GM13976 (cell line): Measurements from ENCODE around the gene PRR5L.

Experiments used
- DNase-seq: peaks from one replicate; pipeline ENCODE4 v3.0.0; 2012; ENCODE audit warnings: low spot score
- CTCF ChIP-seq: IDR thresholded peaks from 2 replicates; pipeline ENCODE4 v1.5.1; 2012; ENCODE audit warnings: borderline replicate concordance, mild to moderate bottlenecking; ENCODE audit not compliant: insufficient read depth; ENCODE audit errors: extremely low read depth, missing control alignments, control extremely low read depth
- in situ Hi-C: fragments of 300-500 bp; cut with MboI; formaldehyde crosslinking; loops from one replicate; pipeline ENCODE4 v1.12.0; 2022; ENCODE audit warnings: low sequenced_read_pairs, mixed read lengths, inconsistent platforms; ENCODE audit not compliant: unreplicated experiment

The PRR5L gene

DNA sequence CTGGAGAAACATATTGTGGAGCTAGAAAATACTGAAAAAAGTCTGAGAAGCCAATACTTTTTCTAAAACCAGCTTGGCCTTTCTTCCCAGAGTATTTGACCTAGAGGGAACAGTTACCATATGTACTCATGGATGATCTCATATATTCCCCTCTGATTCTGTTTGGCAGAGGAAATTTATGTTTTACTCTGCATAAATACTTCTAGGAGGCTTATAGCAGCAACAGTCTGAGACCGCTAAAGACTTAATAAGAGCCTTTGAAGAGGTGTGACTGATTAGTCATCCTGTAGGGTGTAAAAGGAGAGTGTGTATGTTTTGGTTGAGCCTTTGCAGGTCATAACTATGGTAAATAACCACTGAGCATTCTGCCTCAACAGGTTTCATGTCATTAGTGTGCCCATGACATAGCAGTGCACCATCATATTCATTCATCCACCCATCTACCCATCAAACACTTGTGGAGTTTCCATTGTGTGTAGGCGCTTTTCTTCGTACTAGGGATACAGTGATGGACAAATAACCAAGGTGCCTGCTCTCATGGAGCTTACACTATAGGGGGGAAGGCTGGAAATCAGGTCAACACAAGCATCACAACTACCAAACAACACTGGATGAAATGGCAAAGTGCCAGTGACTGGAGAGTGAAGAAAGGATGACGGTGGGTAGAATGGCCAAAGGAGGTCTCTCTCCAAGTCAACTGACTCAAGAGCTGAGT is 169.5 kb downstream of the PRR5L start:
- in situ Hi-C loops: no loop called here
- no peak for TF ChIP-seq CTCF
- DNase-seq: no peak

DNA sequence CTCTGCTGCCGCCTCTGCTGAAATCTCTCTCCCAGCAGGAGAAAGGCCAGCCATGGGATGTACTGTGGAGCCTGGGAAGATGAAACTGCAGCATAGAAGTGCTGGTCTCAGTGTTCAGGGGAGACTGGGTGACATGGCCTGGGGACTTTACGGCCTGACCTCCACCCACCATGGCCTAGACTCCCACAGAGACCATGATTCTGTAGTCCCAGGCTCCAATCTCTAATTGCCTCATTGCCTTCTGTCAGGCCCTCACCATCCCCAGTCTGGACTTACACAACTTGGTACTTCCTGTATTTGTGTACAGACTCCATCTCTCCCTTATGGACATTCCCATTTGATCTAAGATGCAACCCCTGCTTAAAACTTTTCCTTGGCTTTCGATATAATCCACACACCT is 170.9 kb downstream of the PRR5L start:
- in situ Hi-C loops: no loop called here
- no peak for DNase-seq

DNA sequence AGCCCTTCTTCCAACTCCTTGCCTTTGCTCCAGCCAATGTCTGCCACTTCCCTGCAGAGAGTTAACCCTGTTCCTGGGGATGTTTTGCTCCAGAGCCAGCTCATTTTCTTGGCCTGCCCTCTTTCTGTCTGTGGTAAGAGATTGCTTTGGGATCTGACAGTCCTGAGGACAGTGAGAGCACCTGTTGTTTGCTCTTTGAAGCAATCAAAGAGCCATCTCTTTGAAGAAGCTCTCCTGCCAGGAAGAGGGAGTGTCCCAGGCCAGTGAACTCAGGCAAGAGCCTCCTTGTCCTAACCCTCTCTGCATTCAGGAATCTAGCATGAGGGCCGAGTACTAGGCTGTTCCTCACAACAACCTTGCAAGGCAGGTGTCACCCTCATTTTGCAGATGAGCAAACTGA is 171.8 kb downstream of the PRR5L start:
- DNase-seq: no peak

More for the DNA sequence above, 170.9 kb downstream of the PRR5L start:
- TF ChIP-seq CTCF: no peak

GRCh38 chr11:36469063-36469462 is 173.0 kb downstream of the PRR5L start:
- TF ChIP-seq CTCF: no peak
- in situ Hi-C loops: no loop called here
- no peak for DNase-seq

More for the DNA sequence above, 171.8 kb downstream of the PRR5L start:
- no peak for TF ChIP-seq CTCF
- in situ Hi-C loops: no loop called here

DNA sequence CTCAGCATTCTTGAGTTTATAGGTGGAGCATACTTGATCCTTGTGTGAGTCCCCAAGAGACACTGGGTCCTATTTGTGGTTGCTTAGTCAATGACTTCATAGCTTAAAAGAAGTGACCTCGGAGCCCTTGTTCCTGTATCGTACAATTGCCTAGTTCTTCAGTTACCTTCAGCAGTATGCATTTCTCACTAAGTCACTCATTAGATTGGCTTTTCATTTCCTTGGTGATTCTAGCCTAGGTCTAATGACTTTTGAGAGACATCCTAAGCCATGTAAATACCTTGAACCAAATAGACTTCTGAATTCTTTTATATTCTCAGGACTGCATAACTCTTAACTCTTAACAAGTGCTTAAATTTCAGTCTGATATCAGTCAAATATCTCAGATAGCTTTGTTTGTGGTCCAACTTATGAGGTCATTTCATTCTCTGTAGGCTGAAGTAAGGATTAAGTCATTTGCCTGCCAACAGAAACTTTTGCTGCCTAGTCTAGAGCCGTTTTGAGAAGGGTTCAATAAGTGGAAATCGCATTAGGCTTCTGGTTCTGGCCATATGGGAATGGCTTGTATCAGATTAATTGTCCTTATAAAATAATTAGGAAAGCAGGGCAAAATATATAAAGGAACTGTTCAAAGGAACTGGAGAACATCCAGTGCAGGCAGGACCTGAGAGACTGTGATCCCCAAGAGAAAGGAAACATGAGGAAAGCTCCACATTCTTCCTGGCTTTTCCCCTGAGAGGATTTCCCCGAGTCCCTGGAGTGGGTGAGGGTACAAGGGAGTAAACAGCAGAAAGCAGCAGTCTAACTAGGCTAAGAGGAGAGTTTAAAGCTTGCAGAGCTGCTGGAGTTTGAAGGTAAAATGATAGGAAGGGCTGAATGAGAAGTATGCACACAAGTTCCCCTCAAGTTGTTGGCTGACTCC is 174.1 kb downstream of the PRR5L start:
- DNase-seq: no peak
- in situ Hi-C loops: loop anchor here (10.0 kb wide), 1 partner anchor 175 kb away; the partner anchor contains the start of gene PRR5L

More for the DNA sequence above, 174.1 kb downstream of the PRR5L start:
- no peak for TF ChIP-seq CTCF
